PFSK-1 (cell line): ENCODE data around the gene JHY.

Experiments used
- FOXP2 ChIP-seq: optimal IDR thresholded peaks from 2 replicates; pipeline ENCODE3; 2011; ENCODE audit warnings: borderline replicate concordance, control low read depth, inconsistent platforms; ENCODE audit not compliant: insufficient read depth; ENCODE audit errors: extremely low read length, extremely low read depth
- POLR2AphosphoS5 ChIP-seq: IDR thresholded peaks from 2 replicates; pipeline ENCODE4 v1.6.1; 2012; ENCODE audit warnings: low read depth, mild to moderate bottlenecking, control low read depth, low read length, moderate library complexity
- SIN3A ChIP-seq: IDR thresholded peaks from 2 replicates; pipeline ENCODE4 v1.6.1; 2012; ENCODE audit warnings: mild to moderate bottlenecking, low read length, moderate library complexity, borderline replicate concordance; ENCODE audit not compliant: insufficient read depth
- TAF1 ChIP-seq: IDR thresholded peaks from 2 replicates; pipeline ENCODE4 v1.6.1; 2012; ENCODE audit warnings: low read length, control low read depth, borderline replicate concordance; ENCODE audit not compliant: insufficient read depth
- TF ChIP-seq, protein P1 (sequence below), 2 experiments: IDR thresholded peaks; 2 replicates each; pipeline versions ENCODE4 v1.6.1 to v1.8.0; 2011 to 2012; ENCODE audit warnings: low read depth in 2 of 2, low read length in 2 of 2, control low read depth in 1 of 2, inconsistent platforms in 1 of 2, mild to moderate bottlenecking in 1 of 2, moderate library complexity in 1 of 2; ENCODE audit not compliant: insufficient read depth in 1 of 2

JHY gene

DNA sequence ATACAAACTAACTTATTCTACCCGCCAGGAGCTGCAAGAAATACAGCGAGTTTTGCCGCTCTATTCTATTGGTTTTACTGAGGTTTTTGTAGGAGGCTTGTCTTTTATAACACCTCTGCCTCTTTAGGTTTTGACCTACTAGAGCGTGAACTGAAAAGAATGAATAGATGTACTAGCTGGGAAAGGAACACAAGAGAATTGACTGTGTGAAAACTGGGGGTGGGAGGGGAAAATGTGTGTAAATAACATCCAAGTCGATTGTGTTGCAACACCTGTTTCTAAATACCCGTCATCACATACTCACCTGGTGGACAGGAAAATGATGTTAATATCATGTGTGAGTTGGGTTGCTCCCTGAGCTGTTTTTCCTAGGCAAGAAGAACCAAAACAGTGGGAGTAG lies 12.9 kb upstream of the JHY start:
- no peak for TF ChIP-seq POLR2AphosphoS5
- TF ChIP-seq SIN3A: no peak
- TF ChIP-seq, protein P1, sequence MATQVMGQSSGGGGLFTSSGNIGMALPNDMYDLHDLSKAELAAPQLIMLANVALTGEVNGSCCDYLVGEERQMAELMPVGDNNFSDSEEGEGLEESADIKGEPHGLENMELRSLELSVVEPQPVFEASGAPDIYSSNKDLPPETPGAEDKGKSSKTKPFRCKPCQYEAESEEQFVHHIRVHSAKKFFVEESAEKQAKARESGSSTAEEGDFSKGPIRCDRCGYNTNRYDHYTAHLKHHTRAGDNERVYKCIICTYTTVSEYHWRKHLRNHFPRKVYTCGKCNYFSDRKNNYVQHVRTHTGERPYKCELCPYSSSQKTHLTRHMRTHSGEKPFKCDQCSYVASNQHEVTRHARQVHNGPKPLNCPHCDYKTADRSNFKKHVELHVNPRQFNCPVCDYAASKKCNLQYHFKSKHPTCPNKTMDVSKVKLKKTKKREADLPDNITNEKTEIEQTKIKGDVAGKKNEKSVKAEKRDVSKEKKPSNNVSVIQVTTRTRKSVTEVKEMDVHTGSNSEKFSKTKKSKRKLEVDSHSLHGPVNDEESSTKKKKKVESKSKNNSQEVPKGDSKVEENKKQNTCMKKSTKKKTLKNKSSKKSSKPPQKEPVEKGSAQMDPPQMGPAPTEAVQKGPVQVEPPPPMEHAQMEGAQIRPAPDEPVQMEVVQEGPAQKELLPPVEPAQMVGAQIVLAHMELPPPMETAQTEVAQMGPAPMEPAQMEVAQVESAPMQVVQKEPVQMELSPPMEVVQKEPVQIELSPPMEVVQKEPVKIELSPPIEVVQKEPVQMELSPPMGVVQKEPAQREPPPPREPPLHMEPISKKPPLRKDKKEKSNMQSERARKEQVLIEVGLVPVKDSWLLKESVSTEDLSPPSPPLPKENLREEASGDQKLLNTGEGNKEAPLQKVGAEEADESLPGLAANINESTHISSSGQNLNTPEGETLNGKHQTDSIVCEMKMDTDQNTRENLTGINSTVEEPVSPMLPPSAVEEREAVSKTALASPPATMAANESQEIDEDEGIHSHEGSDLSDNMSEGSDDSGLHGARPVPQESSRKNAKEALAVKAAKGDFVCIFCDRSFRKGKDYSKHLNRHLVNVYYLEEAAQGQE (IDR thresholded peaks at IDR 0.05; ENCODE audit: insufficient read depth in 1 of 2, low read depth in 2 of 2, low read length in 2 of 2): no peak
- no peak for TF ChIP-seq FOXP2
- no peak for TF ChIP-seq TAF1

DNA sequence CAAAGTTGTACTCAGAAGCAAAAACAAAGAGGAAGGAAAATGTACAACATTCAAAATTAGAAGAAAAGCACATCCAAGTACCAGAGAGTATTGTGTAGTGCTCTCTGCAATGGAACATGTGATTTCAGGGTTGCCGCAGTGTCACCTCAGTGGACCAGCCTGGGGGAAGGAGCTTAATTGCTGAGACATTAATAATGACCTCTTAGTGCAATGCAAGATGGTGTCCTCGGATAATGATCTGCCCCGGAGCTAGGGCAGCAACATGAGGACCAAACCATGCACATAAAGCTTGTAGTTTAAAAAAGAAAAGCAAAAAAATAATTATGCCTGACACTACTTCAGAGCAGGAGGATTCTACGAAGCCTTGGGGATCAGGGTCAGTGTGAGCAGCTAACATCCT lies 11.3 kb upstream of the JHY start:
- TF ChIP-seq FOXP2 (no peak), SIN3A (no peak), POLR2AphosphoS5 (no peak), TAF1 (no peak)
- TF ChIP-seq, protein P1 (IDR thresholded peaks at IDR 0.05; ENCODE audit: insufficient read depth in 1 of 2, low read depth in 2 of 2, low read length in 2 of 2): no peak

DNA sequence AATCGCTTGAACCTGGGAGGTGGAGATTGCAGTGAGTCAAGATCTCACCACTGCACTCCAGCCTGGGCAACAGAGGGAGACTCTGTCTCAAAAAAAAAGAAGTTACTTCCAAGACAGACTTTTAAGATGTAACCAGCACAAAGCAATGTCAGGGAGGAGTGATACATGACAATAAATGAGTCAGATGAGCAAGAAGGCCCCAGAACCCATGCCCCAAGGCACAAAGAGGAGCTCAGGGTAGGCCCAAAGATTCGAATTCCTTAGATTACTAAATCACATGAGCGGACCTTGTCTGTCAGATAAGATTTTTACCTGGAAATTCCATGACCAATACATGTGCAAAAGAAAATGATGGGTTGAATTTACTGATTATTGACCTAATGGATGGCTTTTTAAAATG lies 10.5 kb upstream of the JHY start:
- TF ChIP-seq POLR2AphosphoS5 (no peak), TAF1 (no peak)
- TF ChIP-seq, protein P1 (IDR thresholded peaks at IDR 0.05; ENCODE audit: insufficient read depth in 1 of 2, low read depth in 2 of 2, low read length in 2 of 2): no peak

DNA sequence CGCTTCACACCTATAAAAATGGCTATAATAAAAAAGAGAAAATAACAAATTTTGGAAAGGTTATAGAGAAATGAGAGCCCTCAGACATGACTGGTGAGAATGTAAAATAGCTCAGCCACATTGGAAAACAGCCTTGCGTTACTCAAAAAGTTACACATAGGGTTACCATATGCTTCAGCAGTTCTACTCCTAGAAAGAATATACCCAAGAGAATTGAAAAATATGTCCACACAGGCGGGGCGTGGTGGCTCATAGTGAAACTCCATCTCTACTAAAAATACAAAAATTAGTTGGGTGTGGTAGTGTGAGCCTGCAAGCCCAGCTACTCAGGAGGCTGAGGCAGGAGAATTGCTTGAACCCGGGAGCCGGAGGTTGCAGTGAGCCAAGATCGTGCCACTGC lies 7.6 kb upstream of the JHY start:
- no peak for TF ChIP-seq SIN3A
- TF ChIP-seq TAF1: no peak
- TF ChIP-seq POLR2AphosphoS5: no peak
- TF ChIP-seq, protein P1 (IDR thresholded peaks at IDR 0.05; ENCODE audit: insufficient read depth in 1 of 2, low read depth in 2 of 2, low read length in 2 of 2): no peak
- TF ChIP-seq FOXP2: no peak

DNA sequence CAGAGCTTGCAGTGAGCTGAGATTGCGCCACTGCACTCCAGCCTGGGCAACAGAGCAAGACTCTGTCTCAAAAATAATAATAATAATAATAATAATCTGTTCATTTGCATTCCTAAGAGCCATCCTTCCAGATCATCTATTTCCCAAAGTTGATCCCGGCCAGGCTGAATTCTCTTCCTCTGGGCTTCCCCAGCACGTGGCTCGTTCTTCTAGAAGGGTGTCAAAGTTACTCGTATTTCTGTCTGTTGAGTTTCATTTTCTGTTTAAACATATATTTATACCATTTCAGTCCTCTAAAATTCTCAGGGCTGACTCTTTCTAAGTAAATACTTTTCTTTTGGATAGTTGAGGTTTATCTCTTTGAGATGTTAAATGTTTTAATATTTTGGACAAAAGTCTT lies 4.8 kb upstream of the JHY start:
- TF ChIP-seq FOXP2 (no peak), POLR2AphosphoS5 (no peak), SIN3A (no peak)
- TF ChIP-seq, protein P1 (IDR thresholded peaks at IDR 0.05; ENCODE audit: insufficient read depth in 1 of 2, low read depth in 2 of 2, low read length in 2 of 2): no peak
